IPS-11a (cell line): Measurements from ENCODE around the gene HTRA1.

ENCODE experiments used
- H3K4me3 ChIP-seq: one replicate; pipeline ENCODE4 v1.5.1; 2013; ENCODE audit warnings: low read depth, low read length, control low read depth

The HTRA1 gene

DNA sequence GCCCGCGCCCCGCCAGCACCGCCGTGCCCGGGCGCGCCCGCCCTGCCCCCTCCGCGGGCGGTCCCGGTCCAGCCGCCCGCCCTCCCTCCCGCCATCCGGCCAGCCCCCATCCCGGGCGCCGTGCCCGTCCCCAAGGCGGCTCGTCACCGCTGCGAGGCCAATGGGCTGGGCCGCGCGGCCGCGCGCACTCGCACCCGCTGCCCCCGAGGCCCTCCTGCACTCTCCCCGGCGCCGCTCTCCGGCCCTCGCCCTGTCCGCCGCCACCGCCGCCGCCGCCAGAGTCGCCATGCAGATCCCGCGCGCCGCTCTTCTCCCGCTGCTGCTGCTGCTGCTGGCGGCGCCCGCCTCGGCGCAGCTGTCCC lies at the start of gene HTRA1:
TSS of gene HTRA1 (plus strand) at position 187 of the 362 bp plus-strand sequence. CDS start at position 287, 100 bp downstream.
- H3K4me3 ChIP-seq: peak within 1 kb of the TSS; percentile 39

DNA sequence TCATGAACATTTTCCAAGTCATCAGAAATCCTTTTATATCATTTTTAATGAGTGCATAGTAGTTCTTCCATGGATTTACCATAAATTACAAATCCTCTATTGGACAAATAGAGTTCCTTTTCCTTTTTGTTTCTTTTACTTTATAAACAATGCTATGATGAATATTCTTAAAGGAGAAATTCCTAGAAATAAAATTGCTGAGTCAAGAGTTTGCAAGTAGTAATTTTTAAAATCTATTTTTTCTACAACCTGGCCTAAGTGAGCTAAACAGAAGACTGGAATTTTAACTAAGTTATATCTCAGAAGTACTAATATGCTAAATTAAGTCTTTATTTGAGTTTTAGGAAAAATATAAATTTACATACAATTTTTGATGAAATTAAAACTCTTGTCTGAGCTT lies 48.0 kb upstream of the HTRA1 start:
- H3K4me3 ChIP-seq: no peak overlapping the region

DNA sequence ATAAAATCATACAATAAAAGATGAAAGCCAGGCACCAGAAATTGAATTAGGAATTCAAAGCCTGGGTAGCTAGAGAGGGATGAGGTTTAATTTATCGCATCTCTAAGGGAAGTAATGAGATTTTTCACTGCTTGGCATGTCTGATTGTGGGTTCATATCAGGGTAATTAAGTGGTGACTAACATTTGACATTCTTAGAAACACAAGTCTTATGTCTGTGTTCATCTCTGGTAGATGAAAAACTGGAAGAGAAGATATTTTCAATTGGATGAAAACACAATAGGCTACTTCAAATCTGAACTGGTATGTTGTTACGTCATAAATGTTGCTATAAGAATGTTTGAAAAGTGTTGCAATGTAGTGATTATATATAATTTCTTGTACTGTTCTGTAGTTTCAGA lies 43.7 kb upstream of the HTRA1 start:
- H3K4me3 ChIP-seq: no peak overlapping the region

DNA sequence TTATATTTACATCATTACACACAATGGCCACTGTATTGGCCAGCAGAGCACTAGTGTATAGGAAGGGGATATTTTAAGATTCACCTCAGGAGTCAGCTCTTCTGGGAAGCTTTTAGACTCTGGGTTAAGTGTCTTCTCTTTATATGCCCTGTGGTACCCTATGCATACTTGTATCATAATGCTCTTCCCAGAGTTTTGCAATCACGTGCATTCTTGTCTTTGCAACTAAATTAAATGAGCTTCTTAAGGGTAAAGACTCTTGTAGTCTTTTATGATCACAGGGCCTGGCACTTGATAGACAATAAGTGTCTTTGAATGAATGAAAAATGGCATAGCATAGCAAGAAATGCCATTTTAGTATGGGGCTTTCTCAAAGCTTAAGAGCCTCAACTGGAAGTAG lies 42.3 kb upstream of the HTRA1 start:
- no peak overlapping the region for H3K4me3 ChIP-seq

DNA sequence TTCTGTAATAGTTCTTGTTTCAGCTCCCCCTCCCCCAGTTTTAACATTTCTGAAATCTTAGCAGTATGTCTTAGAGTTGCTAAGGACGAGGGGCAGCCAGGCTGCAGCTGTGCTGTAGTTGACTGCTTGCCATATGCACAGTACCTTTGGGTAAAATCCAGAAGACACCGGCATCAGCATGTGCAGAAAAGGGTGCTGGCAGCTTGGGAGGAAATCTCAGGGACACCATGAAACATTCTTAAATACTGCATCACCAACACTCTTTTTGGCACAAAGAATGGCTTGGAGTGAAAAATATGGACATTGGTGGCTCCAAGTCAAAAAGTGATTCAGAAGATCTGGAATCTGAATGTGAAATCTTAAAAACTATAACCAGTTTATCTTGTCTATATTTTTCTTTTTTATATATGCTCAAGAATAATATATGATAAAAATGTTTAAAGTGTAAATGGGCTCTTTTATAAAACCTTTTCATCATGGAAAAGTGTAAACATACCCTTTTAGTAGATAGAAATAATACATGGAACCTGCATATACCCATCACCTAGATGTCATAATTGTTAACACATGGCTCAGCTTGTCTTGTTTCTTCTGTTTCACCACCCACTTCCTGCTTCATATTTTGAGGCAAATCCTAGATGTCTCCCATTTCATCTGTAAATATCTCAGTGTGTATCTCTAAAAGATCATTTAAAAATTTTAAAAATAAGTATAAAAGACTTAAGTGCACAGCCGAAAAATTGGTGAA lies 41.3 kb upstream of the HTRA1 start:
- H3K4me3 ChIP-seq: no peak overlapping the region

DNA sequence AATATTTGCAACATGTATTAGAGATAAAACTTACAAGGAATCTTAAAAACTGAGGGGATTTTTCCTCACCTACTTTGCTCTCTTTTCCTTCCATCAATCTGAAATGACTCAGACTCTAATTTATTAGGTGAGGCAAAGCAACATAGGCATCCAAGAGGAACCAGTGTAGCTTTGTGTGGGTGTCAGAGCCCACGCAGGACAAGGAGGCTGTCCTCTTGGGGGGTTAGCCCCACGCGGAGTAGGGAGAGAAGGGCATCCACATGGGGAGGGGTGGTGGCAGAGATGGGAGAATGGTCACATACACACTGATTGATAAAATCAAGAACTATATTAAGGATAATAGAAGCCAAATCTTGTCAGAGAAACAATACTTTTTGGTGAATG lies 40.7 kb upstream of the HTRA1 start:
- H3K4me3 ChIP-seq: no peak overlapping the region

DNA sequence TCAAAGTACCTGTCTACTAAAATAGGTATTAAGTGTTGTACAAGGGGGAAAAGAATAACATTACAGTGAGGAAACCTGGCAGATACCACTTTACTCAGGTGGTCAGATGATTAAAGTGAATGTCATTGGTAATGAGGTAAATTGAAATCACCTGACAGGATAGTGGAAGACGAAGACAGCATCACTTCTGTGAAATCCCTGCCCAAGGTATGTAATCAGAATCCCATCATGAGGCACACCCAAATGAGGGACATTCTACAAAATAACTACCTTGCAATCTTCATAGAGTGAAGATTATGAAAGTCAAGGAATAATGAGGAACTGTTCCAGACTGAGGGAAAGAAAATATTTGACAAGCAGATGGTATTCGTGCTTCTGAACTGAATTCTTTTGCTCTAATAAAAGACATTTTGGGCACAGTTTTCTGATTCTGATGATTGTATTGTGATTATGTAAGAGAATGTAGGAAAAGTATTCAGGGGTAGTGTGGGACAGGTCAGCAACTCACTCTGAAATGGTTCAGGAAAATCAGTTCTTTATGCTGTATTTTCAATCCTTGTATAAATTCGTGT lies 40.2 kb upstream of the HTRA1 start:
- H3K4me3 ChIP-seq: no peak overlapping the region

DNA sequence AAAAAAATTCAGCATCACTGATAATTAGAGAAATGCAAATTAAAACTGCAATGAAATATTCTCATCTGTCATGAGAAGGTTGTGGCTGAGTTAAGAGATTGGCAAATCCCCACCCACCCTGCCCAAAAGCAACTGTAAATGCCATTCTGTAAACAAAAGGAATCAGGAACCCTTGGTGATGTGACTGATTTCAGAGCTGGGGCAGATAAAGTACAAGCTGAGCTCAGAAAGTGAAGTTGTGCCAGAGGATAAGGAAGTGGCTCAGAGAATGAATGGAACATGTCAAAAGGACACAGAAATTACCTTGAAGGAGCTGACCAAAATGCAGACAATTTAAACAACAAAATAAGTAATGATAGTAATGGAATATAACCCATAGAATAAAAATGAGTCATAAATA lies 39.6 kb upstream of the HTRA1 start:
- no peak overlapping the region for H3K4me3 ChIP-seq

DNA sequence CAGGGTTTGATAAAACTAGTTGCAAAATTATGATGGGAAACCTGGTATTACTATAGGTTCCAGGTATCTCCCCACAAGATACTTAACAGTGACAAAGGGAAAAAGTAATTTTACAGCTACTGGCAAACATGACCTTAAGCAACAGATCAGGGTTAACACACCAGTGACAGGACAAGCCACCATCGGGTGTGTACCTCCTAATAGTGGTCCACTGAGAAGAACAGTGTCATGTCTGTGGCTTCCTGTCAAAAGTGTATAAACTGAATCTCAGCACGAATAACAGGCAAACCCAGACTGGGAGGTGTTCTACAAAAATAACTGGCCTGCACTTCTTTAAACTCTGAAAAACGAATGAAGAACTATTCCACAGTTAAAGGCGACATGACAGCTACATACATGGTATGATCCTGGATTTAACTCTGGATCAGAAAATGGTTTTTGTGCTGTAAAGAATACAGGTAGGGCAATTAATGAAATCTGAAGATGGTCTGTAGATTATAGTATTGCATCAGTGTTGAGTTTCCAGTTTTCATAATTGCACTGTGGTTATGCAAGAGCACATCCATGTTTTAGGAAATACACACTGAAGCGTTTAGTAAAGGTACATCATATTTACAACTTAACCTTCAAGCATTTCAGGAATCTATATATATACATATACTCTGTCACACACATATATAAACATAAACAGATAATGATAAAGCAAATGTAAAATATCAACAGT lies 38.9 kb upstream of the HTRA1 start:
- H3K4me3 ChIP-seq: no peak overlapping the region

DNA sequence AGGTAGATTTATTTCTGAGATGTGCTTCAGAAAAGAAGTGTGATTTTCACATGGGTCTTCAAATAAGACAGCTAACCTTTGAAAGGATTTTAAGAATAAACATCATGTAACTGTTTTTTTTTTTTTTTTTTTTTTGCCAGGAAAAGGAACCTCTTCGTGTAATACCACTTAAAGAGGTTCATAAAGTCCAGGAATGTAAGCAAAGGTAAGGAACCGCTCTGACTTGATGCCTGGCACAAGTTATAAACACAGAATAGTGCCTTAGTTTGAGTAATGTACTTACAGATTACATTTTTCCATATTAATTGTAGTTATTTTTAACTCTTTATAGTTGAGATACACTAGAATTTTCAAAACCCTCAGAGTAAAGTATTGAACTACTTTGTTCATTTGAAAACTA lies 37.3 kb upstream of the HTRA1 start:
- H3K4me3 ChIP-seq: no peak overlapping the region

DNA sequence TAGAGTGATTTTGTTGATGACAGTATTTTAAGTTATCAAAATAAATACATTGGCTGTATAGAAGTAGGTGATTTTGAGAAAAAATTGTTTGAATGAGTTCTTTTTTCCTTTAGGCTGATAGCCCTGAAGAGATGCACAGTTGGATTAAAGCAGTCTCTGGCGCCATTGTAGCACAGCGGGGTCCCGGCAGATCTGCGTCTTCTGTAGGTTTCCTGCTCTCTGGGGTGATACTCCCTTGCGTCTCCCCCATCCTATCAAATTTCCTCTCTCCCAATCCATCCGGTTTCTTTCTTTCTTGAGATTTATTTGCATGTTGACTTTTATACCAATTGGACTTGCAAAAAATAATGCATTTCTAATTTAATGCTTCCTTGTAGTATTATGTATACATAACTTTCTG lies 34.5 kb upstream of the HTRA1 start:
- no peak overlapping the region for H3K4me3 ChIP-seq

DNA sequence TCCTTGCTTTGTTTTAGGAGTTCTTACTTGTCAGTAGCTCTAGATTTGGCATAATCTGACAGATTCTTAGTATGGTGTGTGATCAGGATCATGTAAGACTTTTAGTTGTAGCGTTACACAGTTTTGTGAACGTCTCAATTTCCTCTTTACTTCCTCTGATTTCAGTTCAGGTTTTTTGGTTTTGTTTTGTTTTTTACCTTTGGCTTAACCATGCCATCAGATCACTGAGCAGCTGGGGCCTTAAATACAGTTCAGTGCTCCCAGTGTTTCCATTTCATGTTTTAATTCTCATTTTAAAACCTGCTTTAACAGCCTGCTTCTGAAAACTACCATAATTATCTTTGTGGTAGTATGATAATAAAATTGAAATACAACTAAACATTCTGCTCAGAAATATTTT lies 34.1 kb upstream of the HTRA1 start:
- no peak overlapping the region for H3K4me3 ChIP-seq

DNA sequence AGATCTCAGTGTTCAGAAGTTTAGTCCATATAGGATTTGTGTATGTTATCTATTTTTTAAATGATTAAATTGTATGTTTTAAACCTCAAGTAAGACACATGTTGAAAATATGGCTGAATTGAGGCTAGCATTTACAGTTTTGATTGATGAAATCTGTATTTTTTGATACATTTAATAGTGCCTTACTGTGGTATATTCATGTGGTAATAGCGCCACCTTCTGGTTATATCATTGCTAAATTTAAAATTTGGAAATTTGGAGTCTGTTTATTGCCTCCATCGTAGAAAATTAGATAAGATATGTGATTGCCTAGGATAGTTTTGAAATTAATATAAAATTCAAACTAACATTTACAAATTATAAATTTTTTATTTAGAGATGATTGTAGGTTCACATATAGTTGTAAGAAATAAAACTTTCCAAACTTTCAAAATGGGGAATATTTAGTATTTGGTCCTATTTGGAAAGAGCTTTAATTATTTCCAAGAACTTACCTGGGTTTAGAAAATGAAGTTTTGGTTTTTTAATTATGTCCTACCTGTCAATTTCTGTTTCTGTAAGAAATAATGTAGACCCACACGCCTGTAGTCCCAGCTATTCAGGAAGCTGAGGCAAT lies 26.0 kb upstream of the HTRA1 start:
- no peak overlapping the region for H3K4me3 ChIP-seq

DNA sequence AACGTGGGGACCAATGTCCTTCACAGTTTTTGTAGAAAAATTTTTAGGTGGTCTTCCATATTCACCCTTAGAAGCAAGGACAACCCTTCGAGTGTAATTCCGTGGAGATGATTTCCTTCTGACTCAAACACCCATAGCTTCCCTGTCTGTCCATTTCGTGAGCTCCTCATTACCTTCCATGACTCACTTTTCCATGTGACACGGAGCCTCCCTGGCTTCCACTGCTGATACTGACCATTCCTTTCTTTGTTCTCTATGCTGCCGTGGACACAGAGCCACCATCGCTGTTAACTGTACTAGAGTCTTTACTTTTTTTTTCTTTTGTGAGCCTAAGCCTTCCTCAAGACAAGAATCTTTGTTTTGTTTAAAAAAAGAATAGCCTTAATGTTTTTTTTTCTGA lies 19.4 kb upstream of the HTRA1 start:
- H3K4me3 ChIP-seq: no peak overlapping the region

DNA sequence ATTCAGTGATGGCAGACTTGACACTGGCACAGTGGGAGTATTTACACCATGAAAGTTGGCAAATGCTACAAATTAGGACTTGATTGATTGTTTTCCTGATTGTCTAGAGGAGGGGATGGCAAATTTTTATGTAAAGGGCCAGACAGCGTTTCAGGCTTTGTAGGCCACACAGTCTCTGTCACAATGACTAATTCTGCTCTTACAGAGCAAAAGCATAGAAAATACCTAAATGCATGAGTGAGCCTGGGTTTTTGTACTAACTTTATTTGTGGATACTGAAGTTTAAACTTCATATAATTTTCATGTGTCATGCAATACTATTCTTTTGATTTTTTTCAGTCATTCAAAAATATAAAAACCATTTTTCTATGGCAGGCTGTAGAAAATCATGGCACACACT lies 15.9 kb upstream of the HTRA1 start:
- H3K4me3 ChIP-seq: no peak overlapping the region

DNA sequence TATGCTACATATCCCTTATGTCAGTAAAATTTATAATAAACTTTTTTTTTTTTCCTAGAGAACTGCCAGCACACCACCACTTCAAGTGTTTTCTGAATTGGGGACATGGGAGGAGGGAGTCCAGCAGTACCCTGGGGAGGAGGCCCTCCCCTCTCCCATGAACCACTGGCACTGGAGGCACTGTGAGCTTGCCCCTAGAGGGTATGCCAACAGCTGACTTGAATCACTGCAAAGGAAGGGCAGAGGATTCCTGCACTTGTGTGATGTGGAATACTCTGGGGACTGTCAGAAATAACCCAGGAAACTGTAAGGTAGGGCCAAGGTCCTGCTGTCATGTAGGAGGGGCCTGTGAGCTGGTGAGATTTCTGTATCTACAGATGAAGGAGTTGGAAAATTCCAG lies 15.4 kb upstream of the HTRA1 start:
- no peak overlapping the region for H3K4me3 ChIP-seq

DNA sequence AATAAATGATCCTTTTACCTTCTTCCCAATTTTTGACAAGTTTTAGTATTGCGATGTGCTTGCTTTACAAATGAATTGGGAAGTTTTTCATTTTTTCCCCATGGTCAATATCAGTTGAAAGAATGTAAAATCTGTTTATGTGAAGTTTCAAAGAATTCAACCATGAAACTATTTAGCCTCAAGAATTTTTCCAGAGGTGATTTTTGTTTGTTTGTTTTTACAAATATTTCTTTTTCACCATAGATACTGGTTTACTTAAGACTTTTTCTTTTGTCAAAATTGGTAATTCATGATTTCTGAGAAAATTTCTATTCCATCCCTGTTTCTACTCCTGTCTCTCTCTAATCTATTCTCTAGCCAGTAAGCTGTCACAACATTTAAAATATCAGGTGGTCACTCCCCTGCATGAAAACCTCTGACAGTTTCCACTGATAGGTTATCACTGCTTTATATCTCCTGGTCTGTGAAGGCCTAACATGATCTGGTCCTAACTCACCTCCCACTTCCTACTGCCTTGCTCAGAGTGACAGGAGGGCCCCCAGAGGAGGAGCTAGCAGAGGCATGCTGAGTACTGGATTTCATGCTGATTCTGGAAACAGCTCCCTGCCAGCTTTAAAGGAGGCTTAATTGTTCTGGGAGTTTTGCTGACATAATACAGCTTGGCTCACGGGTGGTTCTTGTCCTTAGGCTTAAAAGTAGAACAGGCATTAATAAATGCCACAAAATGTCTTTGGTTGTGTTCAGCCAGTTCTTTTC lies 14.5 kb upstream of the HTRA1 start:
- H3K4me3 ChIP-seq: no peak overlapping the region

DNA sequence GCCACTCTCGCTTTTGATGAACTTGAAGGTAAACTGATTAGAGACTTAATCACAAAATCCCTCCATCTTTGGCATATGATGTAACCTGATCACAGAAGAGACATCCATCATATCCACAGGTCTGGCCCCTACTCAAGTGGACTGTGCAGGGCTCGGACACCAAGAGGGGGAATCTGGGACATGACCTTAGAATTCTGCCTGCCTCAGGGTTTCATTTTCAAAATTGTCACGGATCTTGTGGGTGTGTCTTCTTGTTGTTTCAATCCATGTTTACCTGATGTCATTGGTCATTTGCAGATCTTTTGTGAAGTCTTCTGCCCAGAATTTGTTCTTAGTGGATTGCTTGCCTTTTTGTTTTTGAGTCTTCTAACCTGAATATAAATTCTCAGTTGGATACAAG lies 12.8 kb upstream of the HTRA1 start:
- H3K4me3 ChIP-seq: no peak overlapping the region

DNA sequence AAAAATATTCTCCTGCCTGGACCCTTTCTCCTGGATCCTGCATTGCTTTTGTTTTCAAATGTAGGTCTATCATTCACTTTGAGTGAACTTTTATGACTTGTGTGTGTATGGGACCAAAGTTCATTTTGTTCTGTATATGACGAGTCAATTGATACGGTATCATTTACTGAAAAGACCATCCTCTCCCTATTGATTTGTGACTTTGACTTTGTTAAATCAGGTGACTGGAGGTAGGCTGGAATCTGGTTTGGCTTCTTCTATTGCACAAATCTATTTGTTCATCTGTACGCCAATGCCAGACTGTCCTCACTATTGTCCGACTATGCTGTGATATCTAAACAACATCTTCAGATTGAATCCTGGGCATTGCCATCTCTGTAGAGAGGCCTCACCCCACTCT lies 12.2 kb upstream of the HTRA1 start:
- no peak overlapping the region for H3K4me3 ChIP-seq

DNA sequence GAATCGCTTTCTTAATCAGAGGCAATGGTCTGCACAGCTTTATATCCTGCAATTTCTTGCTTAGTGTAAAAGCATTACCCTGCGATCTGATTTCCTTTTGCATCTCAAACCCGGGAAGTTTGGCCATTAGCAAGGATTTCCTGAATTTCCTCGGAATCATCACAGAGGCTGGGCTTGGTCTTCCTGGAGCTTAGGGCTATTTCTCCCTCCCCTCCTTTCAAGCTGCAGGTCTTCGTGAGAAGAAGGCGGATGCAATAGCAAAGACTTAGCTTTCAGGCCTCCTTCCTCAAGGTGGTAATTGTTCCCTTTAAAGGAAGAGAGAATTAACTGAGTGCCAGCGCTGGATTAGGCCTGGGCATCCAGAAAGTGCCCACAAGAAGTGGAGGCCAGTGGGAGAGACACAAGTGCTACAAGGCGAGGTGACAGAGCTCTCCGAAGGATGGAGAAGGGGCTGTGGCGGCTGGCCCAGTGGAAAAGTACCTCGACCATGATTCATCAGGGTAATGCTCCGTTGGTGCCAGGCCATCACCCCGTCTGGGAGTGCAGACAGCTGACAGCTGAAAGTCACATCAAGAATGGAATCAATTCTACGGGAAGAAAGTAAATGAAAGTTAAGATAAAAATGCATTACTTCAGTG lies 10.9 kb upstream of the HTRA1 start:
- no peak overlapping the region for H3K4me3 ChIP-seq

DNA sequence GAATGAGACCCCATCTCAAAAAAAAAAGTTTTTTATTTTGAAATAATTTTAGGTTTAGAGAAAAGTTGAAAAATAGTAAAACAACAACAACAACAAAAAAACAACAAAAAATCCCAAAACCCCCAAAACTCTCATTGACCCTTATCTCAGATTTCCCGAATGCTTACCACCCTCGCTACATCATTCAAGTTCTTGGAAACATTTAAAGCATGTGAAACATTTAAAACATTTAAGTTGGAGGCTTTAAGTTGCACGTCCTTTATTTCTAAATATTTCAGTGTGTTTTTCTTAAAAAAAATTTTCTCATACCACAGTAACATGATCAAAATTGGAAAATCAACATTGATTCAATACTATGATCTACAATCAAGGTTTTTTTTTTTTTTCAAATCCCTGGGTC lies 7.3 kb upstream of the HTRA1 start:
- H3K4me3 ChIP-seq: no peak overlapping the region
